Measurements from ENCODE around the gene PLXNB1. TPM values are rescaled to one million over a fixed set of nuclear protein-coding genes. Genes with fewer than 3 reads are reported as not detected.
"Not testable (repeated sequence)": the region's sequence is repeated elsewhere in the genome, so short reads cannot be mapped to it uniquely, and the experiment has no call there.

PLXNB1 gene, protein sequence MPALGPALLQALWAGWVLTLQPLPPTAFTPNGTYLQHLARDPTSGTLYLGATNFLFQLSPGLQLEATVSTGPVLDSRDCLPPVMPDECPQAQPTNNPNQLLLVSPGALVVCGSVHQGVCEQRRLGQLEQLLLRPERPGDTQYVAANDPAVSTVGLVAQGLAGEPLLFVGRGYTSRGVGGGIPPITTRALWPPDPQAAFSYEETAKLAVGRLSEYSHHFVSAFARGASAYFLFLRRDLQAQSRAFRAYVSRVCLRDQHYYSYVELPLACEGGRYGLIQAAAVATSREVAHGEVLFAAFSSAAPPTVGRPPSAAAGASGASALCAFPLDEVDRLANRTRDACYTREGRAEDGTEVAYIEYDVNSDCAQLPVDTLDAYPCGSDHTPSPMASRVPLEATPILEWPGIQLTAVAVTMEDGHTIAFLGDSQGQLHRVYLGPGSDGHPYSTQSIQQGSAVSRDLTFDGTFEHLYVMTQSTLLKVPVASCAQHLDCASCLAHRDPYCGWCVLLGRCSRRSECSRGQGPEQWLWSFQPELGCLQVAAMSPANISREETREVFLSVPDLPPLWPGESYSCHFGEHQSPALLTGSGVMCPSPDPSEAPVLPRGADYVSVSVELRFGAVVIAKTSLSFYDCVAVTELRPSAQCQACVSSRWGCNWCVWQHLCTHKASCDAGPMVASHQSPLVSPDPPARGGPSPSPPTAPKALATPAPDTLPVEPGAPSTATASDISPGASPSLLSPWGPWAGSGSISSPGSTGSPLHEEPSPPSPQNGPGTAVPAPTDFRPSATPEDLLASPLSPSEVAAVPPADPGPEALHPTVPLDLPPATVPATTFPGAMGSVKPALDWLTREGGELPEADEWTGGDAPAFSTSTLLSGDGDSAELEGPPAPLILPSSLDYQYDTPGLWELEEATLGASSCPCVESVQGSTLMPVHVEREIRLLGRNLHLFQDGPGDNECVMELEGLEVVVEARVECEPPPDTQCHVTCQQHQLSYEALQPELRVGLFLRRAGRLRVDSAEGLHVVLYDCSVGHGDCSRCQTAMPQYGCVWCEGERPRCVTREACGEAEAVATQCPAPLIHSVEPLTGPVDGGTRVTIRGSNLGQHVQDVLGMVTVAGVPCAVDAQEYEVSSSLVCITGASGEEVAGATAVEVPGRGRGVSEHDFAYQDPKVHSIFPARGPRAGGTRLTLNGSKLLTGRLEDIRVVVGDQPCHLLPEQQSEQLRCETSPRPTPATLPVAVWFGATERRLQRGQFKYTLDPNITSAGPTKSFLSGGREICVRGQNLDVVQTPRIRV (N-terminal part only)
- 100 to 1,000 TPM in 3 of 5 donors, 10 to 100 TPM in 2; 77.3 to 119 (median 107) TPM for polyA plus RNA-seq (ENCODE audit: insufficient read depth in 1 of 5, insufficient read length in 5 of 5, low replicate concordance in 1 of 5)
- long read RNA-seq, donor 1, transcript PLXNB1-216 (2 exons, 424 nt) = major isoform, 5 of 1,809 reads
- long read RNA-seq, donor 1, partial matches to known transcripts = 487 of 1,809 reads
- long read RNA-seq, donor 1, other reads (novel, unspliced or antisense) = 1,317 of 1,809 reads
- long read RNA-seq, donor 2, partial matches to known transcripts = 0 of 4 reads
- long read RNA-seq, donor 2, other reads (novel, unspliced or antisense) = 0 of 4 reads
- long read RNA-seq, donor 3, partial matches to known transcripts = 0 of 3 reads
- long read RNA-seq, donor 3, other reads (novel, unspliced or antisense) = 0 of 3 reads
- long read RNA-seq, donor 4, partial matches to known transcripts = 0 of 1 reads
- long read RNA-seq, donor 4, other reads (novel, unspliced or antisense) = 0 of 1 reads
- long read RNA-seq, donor 5, partial matches to known transcripts = 0 of 3 reads
- long read RNA-seq, donor 5, other reads (novel, unspliced or antisense) = 0 of 3 reads
- long read RNA-seq, donor 6, partial matches to known transcripts = 325 of 1,260 reads
- long read RNA-seq, donor 6, other reads (novel, unspliced or antisense) = 935 of 1,260 reads
- long read RNA-seq, donor 7, full-length matches to known transcripts = 1 of 1 reads
- long read RNA-seq, donor 7, partial matches to known transcripts = 0 of 1 reads
- long read RNA-seq, donor 7, other reads (novel, unspliced or antisense) = 0 of 1 reads
- long read RNA-seq, donor 8, partial matches to known transcripts = 0 of 1 reads
- long read RNA-seq, donor 8, other reads (novel, unspliced or antisense) = 0 of 1 reads

DNA sequence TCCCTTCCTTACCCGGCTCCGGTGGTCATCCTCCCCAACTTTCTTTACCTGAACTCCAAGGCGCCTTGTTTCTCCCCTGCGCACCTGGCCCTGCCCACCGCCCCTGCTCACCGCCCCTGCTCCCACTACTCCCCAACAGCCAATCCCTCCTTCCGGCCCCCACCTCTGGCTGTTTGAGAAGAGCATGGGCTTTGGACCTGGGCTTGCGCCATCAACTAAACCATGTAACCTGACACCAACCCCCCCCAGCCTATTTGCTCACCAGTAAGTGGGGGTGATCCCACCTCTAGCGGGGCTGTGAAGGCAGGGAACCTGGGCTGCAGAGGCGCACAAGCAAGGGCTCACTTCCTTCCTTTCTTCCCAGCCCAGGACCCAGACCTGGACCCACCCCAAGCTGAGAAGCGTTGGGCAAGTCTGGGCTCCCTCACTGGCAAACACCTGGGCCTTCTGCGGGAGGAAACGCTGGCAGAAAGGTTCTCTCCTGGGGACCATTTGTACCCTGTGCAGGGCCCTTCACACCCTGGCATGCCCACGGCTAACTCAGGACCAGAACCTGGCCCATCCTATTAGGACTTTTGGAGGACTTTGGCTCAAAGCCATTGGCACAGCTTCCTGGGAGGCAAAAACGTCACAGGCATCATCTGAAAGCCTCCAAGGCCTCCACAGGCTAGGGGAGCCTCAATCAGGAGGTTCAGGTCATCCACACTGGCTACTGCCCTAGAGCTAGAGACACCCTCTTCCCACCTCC lies at the start of gene PLXNB1:
Gene PLXNB1, minus strand, starts transcription at position 127 of the 748 bp plus-strand sequence. CDS start 5,475 bp downstream, outside the sequence.
- peak; percentile 83 to 85 for DNase-seq

DNA sequence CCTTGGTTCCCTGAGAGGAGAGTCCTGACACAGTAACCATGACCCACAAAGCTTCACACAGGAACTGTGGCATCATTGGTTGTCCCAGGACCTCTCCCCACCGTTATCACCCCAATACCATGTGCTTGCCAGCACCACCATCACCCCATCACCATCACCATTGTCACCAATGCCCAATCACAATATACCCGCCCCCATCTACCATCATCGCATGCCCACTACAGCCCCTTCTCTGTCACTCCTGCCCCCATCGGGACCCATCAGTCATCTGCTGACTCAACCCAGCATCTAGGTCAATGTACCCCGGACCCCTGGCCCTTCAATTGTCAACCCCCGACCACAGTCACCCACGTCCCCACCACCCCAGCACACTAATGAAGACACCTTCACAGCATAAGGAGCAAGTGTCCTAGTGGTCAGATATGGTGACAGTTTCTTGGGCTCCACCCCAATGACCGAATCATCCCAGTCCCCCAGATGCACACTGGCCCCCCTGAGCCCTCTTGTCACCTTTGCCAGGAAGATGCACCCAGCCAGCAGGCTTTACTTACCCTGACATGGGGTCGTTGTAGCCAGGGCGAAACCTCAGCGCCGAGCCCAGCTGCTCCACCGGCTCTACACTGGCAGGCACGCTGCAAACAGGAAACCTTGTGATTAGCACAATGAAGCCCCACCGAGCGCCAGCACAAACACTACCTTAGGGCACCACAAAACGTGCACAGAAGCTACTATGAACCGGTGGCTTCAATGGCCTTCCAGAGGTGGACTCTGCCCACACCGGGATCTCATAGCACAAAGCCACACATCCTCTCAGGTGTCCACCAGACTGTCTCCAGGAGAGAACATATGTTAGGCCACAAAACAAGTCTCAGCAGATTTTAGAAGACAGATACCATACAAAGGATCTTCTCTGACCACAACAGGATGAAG lies 49.0 kb upstream of the PLXNB1 start:
- no peak for DNase-seq

GRCh38 chr3:48477959-48478520 lies 48.2 kb upstream of the PLXNB1 start:
- no peak for DNase-seq

GRCh38 chr3:48476426-48477053 lies 46.7 kb upstream of the PLXNB1 start:
- DNase-seq = no peak

GRCh38 chr3:48475188-48475587 lies 45.3 kb upstream of the PLXNB1 start:
- no peak for DNase-seq

GRCh38 chr3:48474619-48475018 lies 44.7 kb upstream of the PLXNB1 start:
- no peak for DNase-seq

DNA sequence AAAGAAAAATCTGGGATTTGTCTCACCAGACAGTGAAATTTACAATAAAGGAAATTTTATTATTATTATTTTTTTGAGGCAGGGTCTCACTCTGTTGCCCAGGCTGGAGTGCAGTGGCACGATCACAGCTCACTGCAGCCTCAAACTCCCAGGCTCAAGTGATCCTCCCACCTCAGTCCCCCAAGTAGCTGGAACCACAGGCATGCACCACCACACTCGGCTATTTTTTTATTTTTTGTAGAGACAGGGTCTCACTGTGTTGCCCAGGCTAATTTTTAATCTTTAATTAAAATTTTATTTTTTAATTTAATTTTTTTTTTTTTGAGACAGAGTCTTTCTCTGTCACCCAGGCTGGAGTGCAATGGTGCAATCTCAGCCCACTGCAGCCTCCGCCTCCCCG lies 44.1 kb upstream of the PLXNB1 start:
- not testable (repeated sequence) for DNase-seq

DNA sequence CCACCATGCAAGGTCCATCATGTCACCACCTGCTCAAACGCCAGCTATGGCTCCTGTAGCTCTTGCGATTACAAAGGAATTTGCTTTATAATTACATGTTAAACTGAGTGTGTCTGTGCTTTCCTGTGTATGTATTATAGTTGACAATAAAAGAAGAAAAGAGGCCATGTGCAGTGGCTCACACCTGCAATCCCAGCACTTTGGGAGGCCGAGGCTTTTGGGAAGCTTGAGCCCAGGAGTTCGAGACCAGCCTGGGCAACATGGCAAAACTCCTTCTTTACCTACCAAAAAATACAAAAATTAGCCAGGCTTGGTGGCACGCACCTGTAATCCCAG lies 43.7 kb upstream of the PLXNB1 start:
- DNase-seq = no peak

DNA sequence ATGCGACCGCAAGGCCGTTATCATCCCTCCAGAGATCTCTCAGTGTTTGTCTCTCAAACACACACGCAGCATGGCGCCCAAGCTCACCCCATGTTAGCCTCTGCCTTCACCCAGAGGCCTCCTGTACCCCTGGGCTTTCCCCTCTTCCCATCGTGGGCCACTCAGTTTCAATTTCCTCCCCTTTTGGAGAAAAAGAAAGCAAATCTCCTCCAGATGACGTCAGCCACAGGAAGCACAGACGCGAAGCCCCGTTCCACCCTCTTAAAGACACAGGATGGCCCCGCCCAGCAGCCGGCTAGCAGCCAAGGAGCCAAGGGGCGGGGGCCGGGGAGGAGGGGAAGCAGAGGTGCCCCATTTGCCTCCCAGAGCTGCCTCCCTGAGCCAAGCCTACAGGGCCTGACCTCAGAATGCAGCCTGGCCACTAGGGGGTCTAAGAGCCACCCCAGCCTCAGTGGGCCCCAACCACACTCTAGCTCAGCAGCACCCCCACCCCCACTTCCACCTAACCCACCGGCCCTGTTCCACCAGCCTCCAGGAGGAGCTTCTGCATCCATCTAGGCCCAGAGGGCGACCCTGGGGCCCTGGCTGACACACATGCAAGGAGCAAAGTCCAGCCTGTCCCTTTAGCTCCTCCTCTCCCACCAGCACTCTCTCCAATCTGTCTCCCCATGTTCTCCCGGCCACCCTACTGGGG lies 43.2 kb upstream of the PLXNB1 start:
- peak; percentile 90 to 91 for DNase-seq

DNA sequence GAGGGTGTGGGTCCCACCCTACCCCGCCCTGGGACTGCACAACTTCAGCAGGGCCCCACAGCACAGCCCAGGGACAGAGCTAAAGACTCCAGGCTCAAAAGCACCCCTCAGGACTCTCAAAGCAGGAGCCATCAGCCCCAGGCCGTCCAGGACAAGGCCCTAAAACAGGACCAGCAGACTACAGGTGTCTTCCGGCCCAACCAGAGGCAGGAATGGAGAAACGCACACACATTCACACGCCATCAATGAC lies 42.7 kb upstream of the PLXNB1 start:
- no peak for DNase-seq

DNA sequence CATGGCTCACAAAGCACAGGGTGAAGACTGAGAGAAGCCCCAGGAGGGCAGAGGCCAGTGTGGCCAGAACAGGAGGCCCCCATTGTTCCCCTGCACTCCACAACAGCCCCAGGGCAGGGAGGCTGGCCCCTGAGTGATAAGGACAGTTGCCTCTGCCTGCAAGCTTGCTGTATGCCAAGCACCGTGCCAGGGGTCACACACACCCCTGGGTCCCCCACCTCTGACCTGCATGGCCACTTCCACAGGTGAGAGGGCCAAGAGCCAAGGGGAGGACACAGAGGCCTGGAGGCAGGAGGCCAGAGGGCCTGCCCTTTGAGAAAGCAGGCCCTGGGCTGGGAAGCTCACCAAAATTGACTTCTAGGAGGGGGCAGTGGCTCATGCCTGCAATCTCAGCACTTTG lies 40.4 kb upstream of the PLXNB1 start:
- DNase-seq = no peak

DNA sequence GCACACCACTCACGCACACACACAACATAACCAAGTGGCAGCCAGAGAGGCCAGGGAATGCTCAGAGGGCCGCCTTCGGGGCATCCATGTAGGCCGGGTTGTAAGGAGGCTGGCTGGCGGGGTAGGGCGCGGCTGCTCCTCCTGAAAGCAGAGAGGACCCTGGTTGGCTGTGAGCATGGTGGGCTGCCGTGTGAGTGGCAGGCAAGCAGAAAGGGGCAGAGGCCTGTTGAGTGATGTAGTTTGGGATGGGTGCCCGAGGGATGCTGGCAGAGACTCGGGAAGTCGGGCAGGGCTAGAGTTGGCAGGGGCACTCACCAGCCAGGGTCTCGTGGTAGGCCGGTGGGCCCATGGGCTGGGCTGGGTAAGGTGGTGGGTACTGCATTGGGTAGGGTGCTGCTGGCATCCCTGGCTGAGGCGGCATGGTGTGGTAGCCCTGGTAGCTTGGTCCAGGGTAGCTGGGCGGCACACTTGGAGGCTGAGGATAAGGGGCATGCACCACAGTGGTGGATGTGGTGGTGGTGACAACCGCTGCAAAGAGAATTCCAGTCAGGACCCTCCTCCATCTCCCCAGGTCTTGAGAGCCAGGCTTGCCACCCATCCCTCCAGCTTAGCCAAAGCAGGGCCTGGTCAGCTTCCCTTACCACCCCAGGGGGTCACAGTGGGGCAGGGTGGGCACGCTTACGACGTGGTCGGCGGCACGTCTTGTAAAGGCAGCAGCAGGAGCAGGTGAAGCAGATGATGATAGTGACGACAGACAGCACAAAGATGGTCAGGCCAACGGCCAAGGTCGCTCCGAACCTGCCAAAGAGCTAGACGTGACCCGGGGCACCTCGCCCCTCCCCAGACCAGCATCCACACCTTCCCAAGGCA lies 39.4 kb upstream of the PLXNB1 start:
- no peak for DNase-seq

- DNase-seq = no peak
Observed at GRCh38 chr3:48468329-48468731, 38.4 kb upstream of the PLXNB1 start.

DNA sequence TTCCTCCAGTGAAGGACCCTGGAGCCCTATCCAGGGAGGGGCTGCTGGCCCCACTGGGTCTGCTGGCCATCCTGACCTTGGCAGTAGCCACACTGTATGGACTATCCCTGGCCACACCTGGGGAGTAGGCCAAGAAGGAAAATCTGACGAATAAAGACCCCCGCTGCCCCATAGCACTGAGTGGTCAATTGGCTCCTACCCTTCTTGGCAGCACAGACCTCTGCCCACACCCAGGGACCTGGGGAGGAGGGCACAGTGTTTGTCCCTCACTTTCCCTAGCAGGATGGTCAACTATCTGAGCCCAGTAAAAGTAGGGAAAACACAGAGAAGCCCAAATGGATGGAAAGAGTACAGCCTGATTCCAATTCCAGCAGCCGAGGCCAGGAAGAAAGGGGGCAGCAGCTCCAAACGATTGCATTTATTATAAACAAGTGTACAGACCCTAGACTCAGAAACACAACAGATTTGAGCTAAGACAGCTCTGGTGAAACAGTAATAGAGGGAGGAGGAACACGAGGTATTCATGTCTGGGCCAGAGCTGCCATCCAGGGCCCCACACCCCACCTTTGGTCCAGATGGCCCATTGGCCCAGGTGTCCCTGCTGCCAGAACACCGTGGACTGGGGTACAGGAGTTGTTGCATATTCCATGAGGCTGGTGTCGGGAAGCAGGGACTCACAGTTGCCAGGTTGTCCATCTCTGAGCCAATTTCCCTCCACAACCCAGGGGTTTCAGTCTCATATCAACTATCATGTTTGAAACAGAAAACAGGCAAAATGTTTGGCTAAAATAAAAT lies 37.8 kb upstream of the PLXNB1 start:
- DNase-seq = no peak

- no peak for DNase-seq
Observed at GRCh38 chr3:48467110-48467454, 37.2 kb upstream of the PLXNB1 start.

Data from right lung (tissue), 10 donors.